Fibroblast of skin of abdomen (primary cell): ENCODE data around the gene PLEKHA7.
"Not testable (repeated sequence)": the region's sequence is repeated elsewhere in the genome, so short reads cannot be mapped to it uniquely, and the experiment has no call there.

Experiments used
- DNase-seq: peaks from one replicate; pipeline ENCODE4 v3.0.0-alpha.2; 2013

Gene PLEKHA7

GRCh38 chr11:16905375-16905774 lies 108.8 kb downstream of the PLEKHA7 start:
- DNase-seq = no peak

GRCh38 chr11:16904761-16905160 lies 109.5 kb downstream of the PLEKHA7 start:
- not testable (repeated sequence) for DNase-seq

GRCh38 chr11:16902781-16903378 lies 111.3 kb downstream of the PLEKHA7 start:
- no peak for DNase-seq

DNA sequence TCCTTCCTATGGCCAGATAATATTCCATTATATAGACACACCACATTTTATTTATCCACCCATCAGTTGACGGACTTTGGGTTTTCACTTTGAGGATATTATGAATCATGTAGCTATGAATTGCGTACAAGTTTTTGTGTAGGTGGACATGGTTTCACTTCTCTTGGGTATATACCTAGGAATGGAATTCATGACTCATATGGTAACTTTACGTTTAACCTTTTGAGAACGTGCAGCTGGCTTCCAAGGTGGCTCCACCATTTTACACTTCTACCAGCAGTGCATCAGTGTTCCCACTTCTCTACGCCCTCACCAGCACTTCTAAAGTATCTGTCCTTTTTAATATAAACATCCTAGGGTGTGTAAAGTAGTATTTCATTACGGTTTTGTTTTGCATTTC lies 112.0 kb downstream of the PLEKHA7 start:
- no peak for DNase-seq

- DNase-seq = no peak
These were observed 113.7 kb downstream of the PLEKHA7 start for GRCh38 chr11:16900491-16900890.

- DNase-seq = no peak
These were observed 114.4 kb downstream of the PLEKHA7 start for GRCh38 chr11:16899708-16900303.

- DNase-seq = no peak
These were observed 115.8 kb downstream of the PLEKHA7 start for GRCh38 chr11:16898274-16898985.

GRCh38 chr11:16897470-16898061 lies 116.6 kb downstream of the PLEKHA7 start:
- DNase-seq = no peak

DNA sequence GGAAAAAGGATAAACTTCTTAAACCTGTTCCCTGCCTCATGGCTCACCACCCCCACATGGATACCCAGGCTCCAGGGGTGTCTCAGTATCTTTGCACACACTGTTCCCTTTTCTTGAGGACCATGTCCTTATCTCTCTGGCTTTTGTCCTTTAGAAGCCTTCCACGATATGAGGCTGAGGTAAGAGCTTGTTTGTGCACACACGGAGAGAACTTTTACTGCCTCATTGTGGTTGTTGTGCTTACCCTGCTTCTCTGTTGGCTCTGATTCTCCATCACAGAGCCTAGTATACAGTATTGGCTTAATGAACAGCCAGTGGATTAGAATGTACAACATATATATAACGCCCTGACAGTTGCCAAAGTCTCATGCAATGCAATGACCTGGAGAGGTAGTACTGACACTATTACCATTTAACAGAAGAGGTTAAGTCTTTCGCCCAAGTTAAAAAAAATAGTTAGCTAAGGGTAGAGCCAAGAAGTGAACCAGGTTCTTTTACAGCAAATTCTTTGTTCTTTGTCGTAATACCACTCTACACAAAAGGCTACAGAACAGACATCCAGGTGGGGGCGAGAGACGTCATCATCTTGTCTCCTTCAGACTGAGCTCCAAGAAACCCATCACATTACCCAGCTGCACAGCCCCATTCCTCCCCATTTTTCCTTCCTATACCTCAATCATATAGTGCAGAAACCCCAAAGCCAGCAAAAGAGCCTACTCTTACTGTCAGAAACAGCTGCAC lies 117.3 kb downstream of the PLEKHA7 start:
- DNase-seq = no peak

GRCh38 chr11:16895306-16895705 lies 118.9 kb downstream of the PLEKHA7 start:
- DNase-seq = peak; percentile 20

- no peak for DNase-seq
These were observed 120.7 kb downstream of the PLEKHA7 start for GRCh38 chr11:16893456-16894066.

GRCh38 chr11:16891964-16892363 lies 122.2 kb downstream of the PLEKHA7 start:
- DNase-seq = peak; percentile 89

DNA sequence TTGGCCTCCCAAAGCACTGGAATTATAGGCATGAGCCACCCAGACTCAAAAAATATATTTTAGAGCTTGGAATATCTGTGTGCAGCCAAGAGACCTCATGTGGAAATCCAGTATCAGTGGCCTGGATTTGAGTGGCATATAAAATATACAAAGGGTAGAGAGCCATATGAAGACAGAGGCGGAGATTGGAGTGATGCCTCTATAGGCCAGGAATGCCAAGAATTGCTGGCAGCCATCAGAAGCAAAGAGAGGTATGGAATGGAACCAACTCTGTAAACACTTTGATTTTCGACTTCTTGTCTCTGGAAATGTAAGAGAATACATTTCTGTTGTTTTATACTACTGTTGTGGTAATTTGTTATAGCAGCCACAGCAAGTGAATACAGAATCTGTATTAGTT lies 123.0 kb downstream of the PLEKHA7 start:
- peak; percentile 72 for DNase-seq

GRCh38 chr11:16890442-16890841 lies 123.8 kb downstream of the PLEKHA7 start:
- no peak for DNase-seq

GRCh38 chr11:16889905-16890304 lies 124.3 kb downstream of the PLEKHA7 start:
- DNase-seq = no peak

DNA sequence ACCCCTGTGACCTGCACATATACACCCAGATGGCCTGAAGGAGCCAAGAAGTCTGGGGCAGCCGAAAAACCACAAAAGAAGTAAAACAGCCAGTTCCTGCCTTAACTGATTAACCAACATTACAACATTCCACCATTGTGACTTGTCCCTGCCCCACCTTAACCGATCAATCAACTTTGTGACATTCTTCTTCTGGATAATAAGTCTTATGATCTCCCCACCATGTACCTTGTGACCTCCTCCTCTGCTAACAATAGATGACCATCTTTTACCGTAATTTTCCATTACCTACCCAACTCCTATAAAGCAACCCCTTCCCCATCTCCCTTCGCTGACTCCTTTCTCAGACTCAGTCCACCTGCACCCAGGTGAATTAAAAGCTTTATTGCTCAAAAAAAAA lies 125.2 kb downstream of the PLEKHA7 start:
- DNase-seq = not testable (repeated sequence)

DNA sequence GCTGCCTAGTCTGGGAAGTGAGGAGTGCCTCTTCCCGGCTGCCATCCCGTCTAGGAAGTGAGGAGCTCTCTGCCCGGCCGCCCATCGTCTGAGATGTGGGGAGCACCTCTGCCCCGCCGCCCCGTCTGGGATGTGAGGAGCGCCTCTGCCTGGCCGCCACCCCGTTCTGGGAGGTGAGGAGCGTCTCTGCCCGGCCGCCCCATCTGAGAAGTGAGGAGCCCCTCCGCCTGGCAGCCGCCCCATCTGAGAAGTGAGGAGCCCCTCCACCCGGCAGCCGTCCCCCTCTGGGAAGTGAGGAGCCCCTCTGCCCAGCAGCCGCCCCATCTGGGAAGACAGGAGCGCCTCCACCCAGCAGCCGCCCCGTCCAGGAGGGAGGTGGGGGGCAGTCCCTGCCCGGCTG lies 126.3 kb downstream of the PLEKHA7 start:
- not testable (repeated sequence) for DNase-seq

DNA sequence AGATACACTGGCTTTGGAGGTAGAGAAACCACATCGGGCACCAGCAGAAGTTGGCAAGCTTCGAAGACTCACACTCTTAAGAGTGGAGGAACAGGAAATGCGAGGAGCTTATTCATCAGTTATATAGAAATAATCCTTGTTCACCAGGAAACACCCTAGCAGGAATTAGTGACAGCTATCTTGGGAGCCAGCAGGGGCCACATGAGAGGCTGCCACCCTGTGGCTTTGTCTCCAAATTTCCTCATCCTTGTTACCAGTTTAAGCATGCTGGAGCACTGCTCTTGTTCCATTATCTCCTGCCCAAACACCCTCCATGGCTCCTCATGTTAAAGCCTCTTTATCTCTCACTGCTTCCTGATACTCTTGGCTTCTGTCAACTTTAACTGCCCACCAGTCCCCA lies 131.0 kb downstream of the PLEKHA7 start:
- no peak for DNase-seq

DNA sequence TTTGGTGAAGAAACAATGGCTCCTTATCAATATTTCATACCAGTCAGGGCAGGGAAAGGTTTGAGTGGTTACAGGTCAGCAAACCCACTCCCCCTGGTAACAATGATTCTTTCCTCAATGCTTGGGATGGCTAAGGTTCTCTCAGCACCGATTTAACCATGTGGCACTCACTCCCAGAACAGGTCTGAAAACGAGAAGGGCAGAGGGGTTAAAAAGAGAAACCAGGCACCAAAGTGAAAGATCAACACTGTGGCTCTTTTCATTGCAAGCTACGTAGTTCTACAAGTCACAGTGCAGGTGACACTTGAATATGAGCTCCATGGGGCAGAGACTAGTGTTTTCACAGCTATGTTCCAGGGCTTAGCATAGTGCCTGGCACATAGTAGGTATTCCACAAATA lies 132.4 kb downstream of the PLEKHA7 start:
- no peak for DNase-seq

DNA sequence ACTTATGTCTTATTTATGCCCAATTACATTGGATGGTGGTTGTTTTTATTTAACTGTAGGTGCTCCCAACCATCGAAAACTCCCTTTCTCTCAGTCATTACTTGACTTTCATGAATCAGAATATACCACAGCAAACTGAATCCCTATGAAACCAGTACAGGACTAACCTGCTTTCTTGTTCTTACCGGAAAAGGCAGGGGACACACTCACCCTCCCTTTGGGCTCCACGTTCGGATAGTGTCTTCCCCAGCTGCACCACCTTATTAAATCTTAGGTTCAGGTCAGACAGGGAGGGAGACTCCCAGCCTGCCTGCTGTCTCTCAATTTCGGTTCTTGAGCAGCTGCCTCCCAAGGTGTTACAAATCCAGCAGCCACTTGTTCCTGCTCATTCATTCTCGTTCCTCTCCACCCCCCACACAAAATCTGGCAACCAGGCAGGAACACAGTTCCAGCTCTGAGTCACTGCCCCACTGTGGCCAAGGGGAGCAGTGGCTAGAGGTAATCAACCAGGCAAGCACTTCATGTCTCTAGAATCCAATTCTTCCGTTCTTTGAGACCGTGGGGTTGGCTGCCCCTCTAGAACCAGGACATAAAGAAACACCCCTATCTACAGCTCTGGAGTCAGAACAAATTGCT lies 133.0 kb downstream of the PLEKHA7 start:
- DNase-seq = peak; percentile 43

DNA sequence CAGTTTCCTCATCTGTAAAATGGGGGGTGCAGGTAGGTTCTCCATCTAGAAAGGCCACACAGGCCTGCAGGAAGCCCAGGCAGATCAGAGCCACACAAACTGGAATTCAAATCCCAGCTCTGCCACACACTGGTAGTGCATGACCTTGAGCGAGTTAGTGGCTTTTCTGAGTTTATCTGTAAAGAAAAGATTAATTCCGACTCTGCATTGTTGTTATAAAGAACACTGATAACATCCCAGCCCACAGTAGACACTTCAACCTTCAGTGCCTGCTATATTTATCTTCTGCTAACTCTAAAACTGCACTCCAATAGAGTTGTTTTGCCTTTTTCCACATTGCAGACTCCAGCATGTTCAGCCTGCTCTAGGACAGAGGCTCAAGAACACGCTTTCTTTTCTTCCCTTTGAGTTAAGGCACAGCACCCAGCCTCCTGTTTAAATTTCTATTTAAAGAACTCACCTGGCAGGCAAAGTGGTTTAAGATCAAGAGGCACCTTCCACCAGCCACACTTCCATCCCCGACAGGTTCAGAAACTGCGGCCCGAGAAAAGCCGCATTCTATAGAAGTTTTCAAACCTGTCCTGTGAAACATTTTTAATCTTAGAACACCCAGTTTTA lies 133.9 kb downstream of the PLEKHA7 start:
- DNase-seq = no peak

GRCh38 chr11:16879690-16880089 lies 134.5 kb downstream of the PLEKHA7 start:
- no peak for DNase-seq
